Measurements from ENCODE around the gene USP20.
A peak's percentile ranks its signal among the peaks of the same experiment; 100 is the strongest.

Gene USP20

GRCh38 chr9:129900263-129901027 lies 65.2 kb downstream of the USP20 start:
- Mint-ChIP-seq H3K9me3 (peaks cover 5 to 14% of the 10 kb centered on the region in 2 donors), H3K27ac (peak overlapping the region; percentile 47 to 75), H3K4me1 (peaks cover 93% of the 10 kb centered on the region), H3K4me3 (no peak overlapping the region), H3K27me3 (no peaks in the 10 kb centered on the region)
- DNase-seq (no peak), ATAC-seq (peak; percentile 64)

DNA sequence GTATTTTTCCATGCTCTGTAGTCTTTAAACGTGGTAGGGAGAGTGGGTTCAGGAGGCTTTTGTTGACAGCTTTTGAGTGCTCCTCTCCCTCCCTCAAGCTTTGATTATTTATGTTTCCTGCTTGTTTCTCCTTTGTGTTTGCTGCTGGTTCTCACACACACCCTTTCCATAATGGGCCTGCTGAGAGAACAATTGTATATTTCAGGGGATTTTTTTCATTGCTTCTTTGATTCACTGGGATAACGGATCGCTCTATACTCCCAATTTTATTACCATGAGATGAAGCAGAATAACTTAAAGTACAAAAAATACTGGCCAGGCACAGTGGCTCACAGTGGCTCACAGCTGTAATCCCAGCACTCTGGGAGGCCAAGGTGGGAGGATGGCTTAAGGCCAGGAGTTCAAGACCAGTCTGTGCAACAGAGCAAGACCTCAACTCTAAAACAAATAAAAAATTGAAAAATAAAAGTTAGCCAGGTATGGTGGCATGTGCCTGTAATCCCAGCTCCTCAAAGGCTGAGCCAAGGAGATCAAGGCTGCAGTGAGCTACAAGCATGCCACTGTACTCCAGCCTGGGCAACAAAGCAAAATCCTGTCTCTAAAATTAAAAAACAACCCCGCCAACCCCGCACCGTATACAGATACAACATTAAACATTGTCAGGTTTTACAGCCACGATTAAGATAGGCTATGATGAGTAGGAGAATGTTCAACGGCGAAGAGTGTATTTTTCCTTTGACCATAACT lies 66.9 kb downstream of the USP20 start:
- no peak overlapping the region for H3K4me3 Mint-ChIP-seq
- no peaks in the 10 kb centered on the region for H3K27me3 Mint-ChIP-seq
- H3K9me3 Mint-ChIP-seq: peaks cover 0 to 2% of the 10 kb centered on the region in 2 donors
- H3K4me1 Mint-ChIP-seq: peaks cover 93% of the 10 kb centered on the region
- H3K27ac Mint-ChIP-seq: peak overlapping the region; percentile 87 to 95
- ATAC-seq (no peak), DNase-seq (no peak)

DNA sequence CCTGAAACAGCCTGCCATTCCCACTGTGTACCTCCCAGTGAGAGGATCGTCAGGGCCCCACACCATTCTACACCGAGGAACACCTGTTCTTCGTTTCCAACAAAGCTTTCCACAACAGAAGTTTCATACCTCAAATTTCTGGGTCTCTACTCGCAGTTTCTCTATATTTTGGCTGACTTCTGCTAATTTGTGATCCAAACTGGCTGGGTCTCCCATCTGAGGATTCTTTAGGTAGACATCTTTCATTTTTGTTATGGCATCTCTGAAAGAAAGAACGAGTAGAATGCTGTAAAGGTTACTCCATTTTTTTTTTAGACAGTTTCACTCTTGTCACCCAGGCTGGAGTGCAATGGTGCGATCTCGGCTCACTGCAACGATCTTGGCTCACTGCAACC lies 67.5 kb downstream of the USP20 start:
- Mint-ChIP-seq H3K27me3 (no peaks in the 10 kb centered on the region), H3K4me3 (no peak overlapping the region), H3K27ac (peak overlapping the region in 1 of 2 donors; percentile 30), H3K4me1 (peaks cover 89% of the 10 kb centered on the region), H3K9me3 (no peaks in the 10 kb centered on the region)
- no peak for ATAC-seq
- DNase-seq: no peak

GRCh38 chr9:129904734-129905133 lies 69.5 kb downstream of the USP20 start:
- DNase-seq: no peak
- Mint-ChIP-seq H3K4me3 (no peak overlapping the region), H3K27me3 (no peaks in the 10 kb centered on the region), H3K4me1 (peaks cover 71% of the 10 kb centered on the region), H3K27ac (no peak overlapping the region), H3K9me3 (no peaks in the 10 kb centered on the region)
- no peak for ATAC-seq

- H3K27ac Mint-ChIP-seq: peak overlapping the region in 1 of 2 donors; percentile 34
- peaks cover 64% of the 10 kb centered on the region for H3K4me1 Mint-ChIP-seq
- ATAC-seq (no peak), DNase-seq (no peak)
- H3K4me3 Mint-ChIP-seq: no peak overlapping the region
- H3K27me3 Mint-ChIP-seq: no peaks in the 10 kb centered on the region
- H3K9me3 Mint-ChIP-seq: no peaks in the 10 kb centered on the region
Observed at GRCh38 chr9:129906298-129906697, 71.0 kb downstream of the USP20 start.

DNA sequence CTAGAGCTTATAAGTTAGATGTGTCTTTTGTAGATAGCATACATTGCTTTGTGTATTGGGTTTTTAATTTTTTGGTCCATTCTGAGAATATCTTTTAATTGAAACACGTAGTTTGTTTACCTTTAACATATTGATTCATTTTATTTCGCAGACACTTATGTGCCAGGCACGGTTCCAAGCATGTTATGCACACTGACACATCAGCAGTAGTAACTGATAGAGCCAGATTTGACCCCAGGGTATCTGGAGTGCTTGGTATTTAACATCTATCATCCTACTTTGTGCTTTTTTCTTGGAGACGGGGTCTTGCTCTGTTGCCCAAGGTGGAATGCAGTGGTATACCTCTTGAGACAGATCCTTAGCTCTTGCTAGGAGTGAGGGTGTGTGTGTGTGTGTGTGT lies 71.9 kb downstream of the USP20 start:
- ATAC-seq (no peak), DNase-seq (no peak)
- no peaks in the 10 kb centered on the region for H3K9me3 Mint-ChIP-seq
- peaks cover 64% of the 10 kb centered on the region for H3K4me1 Mint-ChIP-seq
- H3K27me3 Mint-ChIP-seq: no peaks in the 10 kb centered on the region
- peak overlapping the region; percentile 15 to 74 for H3K27ac Mint-ChIP-seq
- H3K4me3 Mint-ChIP-seq: no peak overlapping the region

DNA sequence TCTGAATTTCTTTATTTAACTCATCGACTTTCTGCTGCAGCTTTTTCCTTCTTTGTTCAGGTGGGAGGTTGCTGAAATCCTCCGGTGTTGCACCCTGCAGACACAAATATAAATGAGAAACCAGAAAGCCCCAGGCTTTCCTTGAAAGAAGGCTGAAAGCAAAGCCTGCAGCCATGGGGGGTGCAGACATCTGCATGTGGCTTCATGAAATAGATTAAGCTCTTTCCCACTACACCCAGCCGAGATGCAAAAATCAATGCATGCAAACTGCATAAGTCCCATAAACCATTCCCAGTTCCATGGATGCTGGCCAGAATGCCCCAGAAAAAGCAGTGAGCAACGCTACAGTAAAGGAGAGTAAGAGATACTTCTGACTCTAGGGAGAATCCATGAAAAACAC lies 73.6 kb downstream of the USP20 start:
- Mint-ChIP-seq H3K4me1 (peaks cover 64% of the 10 kb centered on the region), H3K27ac (peak overlapping the region in 1 of 2 donors; percentile 95), H3K9me3 (no peaks in the 10 kb centered on the region), H3K4me3 (no peak overlapping the region), H3K27me3 (no peaks in the 10 kb centered on the region)
- ATAC-seq: no peak
- no peak for DNase-seq

GRCh38 chr9:129909851-129910250 lies 74.6 kb downstream of the USP20 start:
- Mint-ChIP-seq H3K4me1 (peaks cover 54% of the 10 kb centered on the region), H3K27me3 (no peaks in the 10 kb centered on the region), H3K4me3 (no peak overlapping the region), H3K27ac (peak overlapping the region in 1 of 2 donors; percentile 95), H3K9me3 (no peaks in the 10 kb centered on the region)
- DNase-seq (no peak), ATAC-seq (no peak)

- Mint-ChIP-seq H3K9me3 (no peaks in the 10 kb centered on the region), H3K4me1 (peaks cover 48% of the 10 kb centered on the region), H3K27ac (peak overlapping the region; percentile 34 to 74), H3K27me3 (no peaks in the 10 kb centered on the region), H3K4me3 (no peak overlapping the region)
- ATAC-seq: peak; percentile 28
- no peak for DNase-seq
Observed at GRCh38 chr9:129910628-129911567, 75.6 kb downstream of the USP20 start.

GRCh38 chr9:129914051-129914450 lies 78.8 kb downstream of the USP20 start:
- no peaks in the 10 kb centered on the region for H3K27me3 Mint-ChIP-seq
- H3K27ac Mint-ChIP-seq: peak overlapping the region in 1 of 2 donors; percentile 61
- ATAC-seq (no peak), DNase-seq (no peak)
- H3K9me3 Mint-ChIP-seq: no peaks in the 10 kb centered on the region
- H3K4me1 Mint-ChIP-seq: peaks cover 50% of the 10 kb centered on the region
- H3K4me3 Mint-ChIP-seq: no peak overlapping the region

DNA sequence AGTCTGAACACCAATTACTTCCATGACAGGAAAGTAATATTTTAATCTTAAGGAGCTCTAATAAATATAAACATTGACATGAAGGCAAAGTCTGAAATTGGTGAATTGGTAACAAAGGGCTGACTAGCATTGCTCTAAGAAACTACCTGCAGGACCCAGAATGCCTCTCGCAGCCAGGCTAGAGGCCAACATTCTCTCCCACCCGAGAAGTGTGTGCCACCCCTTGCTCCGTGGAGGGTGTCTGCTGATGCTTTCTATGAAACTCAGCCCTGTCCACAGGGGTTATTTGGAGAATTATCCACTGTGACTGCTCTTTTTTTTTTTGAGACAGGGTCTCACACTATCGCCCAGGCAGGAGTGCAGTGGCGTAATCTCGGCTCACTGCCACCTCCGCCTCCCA lies 81.4 kb downstream of the USP20 start:
- Mint-ChIP-seq H3K27me3 (no peaks in the 10 kb centered on the region), H3K27ac (peak overlapping the region in 1 of 2 donors; percentile 12), H3K4me3 (no peak overlapping the region), H3K9me3 (no peaks in the 10 kb centered on the region), H3K4me1 (peaks cover 57% of the 10 kb centered on the region)
- DNase-seq (no peak), ATAC-seq (no peak)

- no peak for DNase-seq
- H3K9me3 Mint-ChIP-seq: no peaks in the 10 kb centered on the region
- no peak for ATAC-seq
- peak overlapping the region; percentile 82 to 89 for H3K27ac Mint-ChIP-seq
- H3K4me3 Mint-ChIP-seq: peak overlapping the region; percentile 25 to 52
- H3K4me1 Mint-ChIP-seq: peaks cover 54% of the 10 kb centered on the region
- H3K27me3 Mint-ChIP-seq: no peaks in the 10 kb centered on the region
Observed at GRCh38 chr9:129918296-129918950, 83.2 kb downstream of the USP20 start.

- H3K9me3 Mint-ChIP-seq: no peaks in the 10 kb centered on the region
- H3K4me1 Mint-ChIP-seq: peaks cover 59% of the 10 kb centered on the region
- ATAC-seq (no peak), DNase-seq (no peak)
- peak overlapping the region; percentile 44 to 79 for H3K4me3 Mint-ChIP-seq
- H3K27me3 Mint-ChIP-seq: no peaks in the 10 kb centered on the region
- H3K27ac Mint-ChIP-seq: peak overlapping the region; percentile 82 to 89
Observed at GRCh38 chr9:129919277-129919676, 84.0 kb downstream of the USP20 start.

DNA sequence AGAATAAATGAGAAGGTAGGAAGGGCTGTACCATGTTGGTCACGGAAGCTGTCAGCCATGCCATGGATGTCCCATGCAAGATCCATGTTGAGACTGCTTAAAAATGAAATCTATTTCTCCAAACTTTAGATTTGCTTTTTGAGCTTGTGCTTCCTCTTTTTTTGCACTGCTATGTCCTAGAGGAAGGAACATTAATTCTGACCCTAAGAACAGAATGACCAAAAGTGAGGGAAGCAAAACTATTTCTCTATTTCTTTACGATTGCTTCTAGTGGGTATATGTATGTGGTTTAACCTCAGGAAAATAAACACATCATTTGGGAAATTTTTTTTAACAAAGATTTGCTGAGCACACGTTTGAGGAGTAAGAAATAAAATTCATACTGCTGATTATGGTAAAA lies 84.6 kb downstream of the USP20 start:
- peak overlapping the region in 1 of 2 donors; percentile 92 for H3K27ac Mint-ChIP-seq
- H3K27me3 Mint-ChIP-seq: no peaks in the 10 kb centered on the region
- H3K4me1 Mint-ChIP-seq: peaks cover 59% of the 10 kb centered on the region
- no peaks in the 10 kb centered on the region for H3K9me3 Mint-ChIP-seq
- no peak for DNase-seq
- no peak for ATAC-seq
- peak overlapping the region; percentile 44 to 79 for H3K4me3 Mint-ChIP-seq

GRCh38 chr9:129921905-129922304 lies 86.6 kb downstream of the USP20 start:
- ATAC-seq (no peak), DNase-seq (no peak)
- Mint-ChIP-seq H3K27me3 (no peaks in the 10 kb centered on the region), H3K27ac (peak overlapping the region; percentile 6 to 76), H3K9me3 (no peaks in the 10 kb centered on the region), H3K4me3 (no peak overlapping the region), H3K4me1 (peaks cover 53% of the 10 kb centered on the region)
